ENCODE measurements around the gene CMPK2. TPM values are rescaled to one million over a fixed set of nuclear protein-coding genes. Genes with fewer than 3 reads are reported as not detected.
"Not testable (repeated sequence)": the region's sequence is repeated elsewhere in the genome, so short reads cannot be mapped to it uniquely, and the experiment has no call there.

CMPK2 gene
- total RNA-seq, 4 donors from 2014 or later: 2.9 to 9.7 (median 8.0) TPM

- H3K36me3 ChIP-seq: no peaks in the 10 kb centered on the region
- TF ChIP-seq, protein P1, sequence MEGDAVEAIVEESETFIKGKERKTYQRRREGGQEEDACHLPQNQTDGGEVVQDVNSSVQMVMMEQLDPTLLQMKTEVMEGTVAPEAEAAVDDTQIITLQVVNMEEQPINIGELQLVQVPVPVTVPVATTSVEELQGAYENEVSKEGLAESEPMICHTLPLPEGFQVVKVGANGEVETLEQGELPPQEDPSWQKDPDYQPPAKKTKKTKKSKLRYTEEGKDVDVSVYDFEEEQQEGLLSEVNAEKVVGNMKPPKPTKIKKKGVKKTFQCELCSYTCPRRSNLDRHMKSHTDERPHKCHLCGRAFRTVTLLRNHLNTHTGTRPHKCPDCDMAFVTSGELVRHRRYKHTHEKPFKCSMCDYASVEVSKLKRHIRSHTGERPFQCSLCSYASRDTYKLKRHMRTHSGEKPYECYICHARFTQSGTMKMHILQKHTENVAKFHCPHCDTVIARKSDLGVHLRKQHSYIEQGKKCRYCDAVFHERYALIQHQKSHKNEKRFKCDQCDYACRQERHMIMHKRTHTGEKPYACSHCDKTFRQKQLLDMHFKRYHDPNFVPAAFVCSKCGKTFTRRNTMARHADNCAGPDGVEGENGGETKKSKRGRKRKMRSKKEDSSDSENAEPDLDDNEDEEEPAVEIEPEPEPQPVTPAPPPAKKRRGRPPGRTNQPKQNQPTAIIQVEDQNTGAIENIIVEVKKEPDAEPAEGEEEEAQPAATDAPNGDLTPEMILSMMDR (IDR thresholded peaks at IDR 0.05): no peak
- no peak for TF ChIP-seq POLR2A (IDR thresholded peaks at IDR 0.05)
- no peaks in the 10 kb centered on the region for H3K27me3 ChIP-seq
- DNase-seq: no peak
- intact Hi-C loops (cut with DNase I; ENCODE audit: low total_unique reads): loop anchor here (10.0 kb wide), 1 partner anchor 123 kb away; no protein-coding TSS in a partner anchor
- H3K9me3 ChIP-seq: no peaks in the 10 kb centered on the region
- no peak overlapping the region for H3K4me3 ChIP-seq
- H3K4me1 ChIP-seq: no peaks in the 10 kb centered on the region
- H3K27ac ChIP-seq: no peak overlapping the region
These were observed 46.0 kb upstream of the CMPK2 start for GRCh38 chr2:6911721-6912120.

GRCh38 chr2:6909431-6910385, 44.0 kb upstream of the CMPK2 start:
- no peak for DNase-seq
- Histone ChIP-seq H3K36me3 (no peaks in the 10 kb centered on the region), H3K4me3 (no peak overlapping the region), H3K9me3 (no peaks in the 10 kb centered on the region), H3K4me1 (no peaks in the 10 kb centered on the region), H3K27me3 (no peaks in the 10 kb centered on the region), H3K27ac (no peak overlapping the region)
- no peak for TF ChIP-seq POLR2A (IDR thresholded peaks at IDR 0.05)
- TF ChIP-seq, protein P1 (IDR thresholded peaks at IDR 0.05): no peak
- intact Hi-C loops (cut with DNase I; ENCODE audit: low total_unique reads): loop anchor here (10.0 kb wide), 1 partner anchor 125 kb away; no protein-coding TSS in a partner anchor

GRCh38 chr2:6908291-6908690, 42.6 kb upstream of the CMPK2 start:
- Histone ChIP-seq H3K9me3 (no peaks in the 10 kb centered on the region), H3K4me1 (no peaks in the 10 kb centered on the region), H3K4me3 (no peak overlapping the region), H3K36me3 (no peaks in the 10 kb centered on the region), H3K27ac (no peak overlapping the region), H3K27me3 (no peaks in the 10 kb centered on the region)
- DNase-seq: no peak
- intact Hi-C loops (cut with DNase I; ENCODE audit: low total_unique reads): no loop called here
- TF ChIP-seq, protein P1 (IDR thresholded peaks at IDR 0.05): no peak
- TF ChIP-seq POLR2A (IDR thresholded peaks at IDR 0.05): no peak

DNA sequence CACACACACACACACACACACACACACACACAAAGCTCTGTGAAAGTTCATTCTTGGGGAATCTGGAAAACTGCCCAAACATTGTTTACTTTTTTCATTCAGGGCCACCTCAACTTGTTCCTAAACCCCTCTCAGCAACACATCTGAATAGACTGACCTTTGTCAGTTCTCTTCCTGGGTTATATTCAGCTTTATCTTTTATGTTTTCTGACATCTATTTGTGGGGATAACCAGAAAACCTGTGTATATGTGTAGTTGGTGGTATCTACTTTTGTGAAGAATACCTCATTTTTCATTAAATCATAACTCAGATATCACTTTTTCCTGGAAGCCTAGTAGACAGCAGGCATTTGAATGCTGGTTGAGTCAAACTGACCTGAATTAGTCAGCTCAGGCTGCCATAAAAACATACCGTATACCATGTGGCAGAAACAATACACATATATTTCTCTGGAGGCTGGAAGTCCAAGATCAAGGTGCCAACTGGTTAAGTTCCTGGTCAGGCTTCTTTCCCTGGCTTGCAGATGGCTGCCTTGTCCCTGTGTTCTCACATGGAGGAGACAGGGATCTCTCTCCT, 40.5 kb upstream of the CMPK2 start:
- Histone ChIP-seq H3K27ac (no peak overlapping the region), H3K9me3 (no peaks in the 10 kb centered on the region), H3K27me3 (no peaks in the 10 kb centered on the region), H3K4me3 (no peak overlapping the region), H3K4me1 (no peaks in the 10 kb centered on the region), H3K36me3 (no peaks in the 10 kb centered on the region)
- intact Hi-C loops (cut with DNase I; ENCODE audit: low total_unique reads): no loop called here
- no peak for DNase-seq
- TF ChIP-seq, protein P1 (IDR thresholded peaks at IDR 0.05): no peak
- TF ChIP-seq POLR2A (IDR thresholded peaks at IDR 0.05): no peak

GRCh38 chr2:6905668-6906067, 40.0 kb upstream of the CMPK2 start:
- no peak for DNase-seq
- H3K9me3 ChIP-seq: no peaks in the 10 kb centered on the region

GRCh38 chr2:6902581-6902980, 36.9 kb upstream of the CMPK2 start:
- H3K4me1 ChIP-seq; H3K36me3 ChIP-seq; H3K9me3 ChIP-seq; DNase-seq; H3K27me3 ChIP-seq; H3K4me3 ChIP-seq; intact Hi-C loops (cut with DNase I; ENCODE audit: low total_unique reads); H3K27ac ChIP-seq: not testable (repeated sequence)

More at GRCh38 chr2:6905668-6906067, 40.0 kb upstream of the CMPK2 start:
- no peaks in the 10 kb centered on the region for H3K4me1 ChIP-seq
- intact Hi-C loops (cut with DNase I; ENCODE audit: low total_unique reads): no loop called here
- H3K27me3 ChIP-seq: no peaks in the 10 kb centered on the region
- TF ChIP-seq, protein P1 (IDR thresholded peaks at IDR 0.05): no peak
- no peak for TF ChIP-seq POLR2A (IDR thresholded peaks at IDR 0.05)
- H3K36me3 ChIP-seq: no peaks in the 10 kb centered on the region
- H3K4me3 ChIP-seq: no peak overlapping the region
- no peak overlapping the region for H3K27ac ChIP-seq

Measured in uterus (tissue), 4 donors.